ENCODE data around the gene DPP4. TPM values are rescaled to one million over a fixed set of nuclear protein-coding genes. Genes with fewer than 3 reads are reported as not detected.

The DPP4 gene
- total and polyA plus RNA-seq, 2 of the 13 experiments (the other 11 are each of a cell fraction or from before 2014, with no cell fraction given) = 39.4 to 109 TPM

DNA sequence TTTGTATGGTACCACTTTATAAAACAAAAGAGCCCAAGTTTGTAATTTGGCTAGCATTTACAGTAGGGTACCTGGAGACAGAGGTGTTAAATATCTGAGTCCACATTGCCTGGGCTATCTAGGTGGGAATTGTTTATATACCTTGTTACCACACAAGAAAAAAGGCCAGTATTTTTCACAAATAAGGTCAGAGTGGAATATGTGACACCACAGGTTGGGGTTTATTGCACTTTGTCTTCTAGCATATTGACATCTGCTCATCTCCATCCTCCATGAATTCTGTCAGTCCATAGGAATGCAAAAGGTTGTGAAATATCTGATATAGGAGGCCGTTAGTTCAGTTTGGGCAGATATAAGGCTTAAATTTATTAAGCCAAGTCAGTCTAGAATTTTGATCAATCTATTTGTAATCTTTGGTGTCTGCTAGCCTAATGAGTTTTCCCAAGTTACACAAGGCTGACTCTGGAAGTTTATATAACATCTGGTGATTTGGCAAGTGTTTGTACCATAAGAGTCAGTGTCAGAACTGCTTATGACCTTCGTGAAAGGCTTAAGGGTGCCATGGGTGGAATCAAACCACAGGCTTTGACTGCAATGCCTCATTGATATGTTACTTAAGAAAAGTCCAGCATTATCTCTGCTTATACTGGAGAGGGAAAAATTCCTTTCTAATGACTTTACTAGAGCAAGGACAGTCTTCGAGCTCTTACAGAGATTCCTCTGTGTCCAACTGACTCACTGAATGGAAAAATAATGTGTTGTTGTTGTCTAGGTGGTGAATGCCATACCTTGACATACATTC, 11.3 kb upstream of the DPP4 start (continued):
- peak; percentile 77; the same call in 1 of the 2 replicates for TF ChIP-seq KDM1A (CRISPR knock-in tag; IDR thresholded peaks at IDR 0.05)
- no peak for TF ChIP-seq RNF2 (conservative IDR thresholded peaks at IDR 0.05; ENCODE audit: low read depth)
- no peak; the same call in 1 of the 2 replicates for TF ChIP-seq ZNF816 (CRISPR knock-in tag; IDR thresholded peaks at IDR 0.05; ENCODE audit: borderline replicate concordance)
- TF ChIP-seq DNMT1 (CRISPR knock-in tag; IDR thresholded peaks at IDR 0.05) = no peak
- TF ChIP-seq SMC3 (IDR thresholded peaks at IDR 0.05; ENCODE audit: low read length) = no peak
- no peak for TF ChIP-seq ZNF841 (CRISPR knock-in tag; IDR thresholded peaks at IDR 0.05; ENCODE audit: borderline replicate concordance)
- TF ChIP-seq ZNF33B (CRISPR knock-in tag; IDR thresholded peaks at IDR 0.05) = no peak
- no peak for TF ChIP-seq ZNF335 (CRISPR knock-in tag; IDR thresholded peaks at IDR 0.05)
- TF ChIP-seq, protein P1, sequence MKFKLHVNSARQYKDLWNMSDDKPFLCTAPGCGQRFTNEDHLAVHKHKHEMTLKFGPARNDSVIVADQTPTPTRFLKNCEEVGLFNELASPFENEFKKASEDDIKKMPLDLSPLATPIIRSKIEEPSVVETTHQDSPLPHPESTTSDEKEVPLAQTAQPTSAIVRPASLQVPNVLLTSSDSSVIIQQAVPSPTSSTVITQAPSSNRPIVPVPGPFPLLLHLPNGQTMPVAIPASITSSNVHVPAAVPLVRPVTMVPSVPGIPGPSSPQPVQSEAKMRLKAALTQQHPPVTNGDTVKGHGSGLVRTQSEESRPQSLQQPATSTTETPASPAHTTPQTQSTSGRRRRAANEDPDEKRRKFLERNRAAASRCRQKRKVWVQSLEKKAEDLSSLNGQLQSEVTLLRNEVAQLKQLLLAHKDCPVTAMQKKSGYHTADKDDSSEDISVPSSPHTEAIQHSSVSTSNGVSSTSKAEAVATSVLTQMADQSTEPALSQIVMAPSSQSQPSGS (CRISPR knock-in tag; IDR thresholded peaks at IDR 0.05) = peak; percentile 98
- TF ChIP-seq SMARCE1 (IDR thresholded peaks at IDR 0.05; ENCODE audit: borderline replicate concordance) = no peak
- no peak for TF ChIP-seq IKZF1 (IDR thresholded peaks at IDR 0.05)
- TF ChIP-seq ZNF598 (CRISPR knock-in tag; IDR thresholded peaks at IDR 0.05; ENCODE audit: borderline replicate concordance) = no peak
- no peak for TF ChIP-seq PLRG1 (conservative IDR thresholded peaks at IDR 0.05)
- TF ChIP-seq MZF1 (CRISPR knock-in tag; IDR thresholded peaks at IDR 0.05; ENCODE audit: borderline replicate concordance) = no peak
- no peak for TF ChIP-seq SMYD3 (CRISPR knock-in tag; IDR thresholded peaks at IDR 0.05)
- no peak for TF ChIP-seq TAF1 (CRISPR knock-in tag; IDR thresholded peaks at IDR 0.05)
- TF ChIP-seq ZC3H13 (CRISPR knock-in tag; IDR thresholded peaks at IDR 0.05) = no peak
- TF ChIP-seq, protein P2, sequence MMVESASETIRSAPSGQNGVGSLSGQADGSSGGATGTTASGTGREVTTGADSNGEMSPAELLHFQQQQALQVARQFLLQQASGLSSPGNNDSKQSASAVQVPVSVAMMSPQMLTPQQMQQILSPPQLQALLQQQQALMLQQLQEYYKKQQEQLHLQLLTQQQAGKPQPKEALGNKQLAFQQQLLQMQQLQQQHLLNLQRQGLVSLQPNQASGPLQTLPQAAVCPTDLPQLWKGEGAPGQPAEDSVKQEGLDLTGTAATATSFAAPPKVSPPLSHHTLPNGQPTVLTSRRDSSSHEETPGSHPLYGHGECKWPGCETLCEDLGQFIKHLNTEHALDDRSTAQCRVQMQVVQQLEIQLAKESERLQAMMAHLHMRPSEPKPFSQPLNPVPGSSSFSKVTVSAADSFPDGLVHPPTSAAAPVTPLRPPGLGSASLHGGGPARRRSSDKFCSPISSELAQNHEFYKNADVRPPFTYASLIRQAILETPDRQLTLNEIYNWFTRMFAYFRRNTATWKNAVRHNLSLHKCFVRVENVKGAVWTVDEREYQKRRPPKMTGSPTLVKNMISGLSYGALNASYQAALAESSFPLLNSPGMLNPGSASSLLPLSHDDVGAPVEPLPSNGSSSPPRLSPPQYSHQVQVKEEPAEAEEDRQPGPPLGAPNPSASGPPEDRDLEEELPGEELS (CRISPR knock-in tag; IDR thresholded peaks at IDR 0.05) = peak; percentile 63
- TF ChIP-seq JUN (CRISPR knock-in tag; IDR thresholded peaks at IDR 0.05) = peak; percentile 99
- TF ChIP-seq ONECUT2 (CRISPR knock-in tag; IDR thresholded peaks at IDR 0.05) = peak; percentile 50; the same call in 1 of the 2 replicates
- TF ChIP-seq BRD4 (CRISPR knock-in tag; IDR thresholded peaks at IDR 0.05) = no peak
- no peak for TF ChIP-seq GATAD1 (CRISPR knock-in tag; IDR thresholded peaks at IDR 0.05)
- no peak for TF ChIP-seq ZNF720 (CRISPR knock-in tag; IDR thresholded peaks at IDR 0.05)
- TF ChIP-seq, protein P3, sequence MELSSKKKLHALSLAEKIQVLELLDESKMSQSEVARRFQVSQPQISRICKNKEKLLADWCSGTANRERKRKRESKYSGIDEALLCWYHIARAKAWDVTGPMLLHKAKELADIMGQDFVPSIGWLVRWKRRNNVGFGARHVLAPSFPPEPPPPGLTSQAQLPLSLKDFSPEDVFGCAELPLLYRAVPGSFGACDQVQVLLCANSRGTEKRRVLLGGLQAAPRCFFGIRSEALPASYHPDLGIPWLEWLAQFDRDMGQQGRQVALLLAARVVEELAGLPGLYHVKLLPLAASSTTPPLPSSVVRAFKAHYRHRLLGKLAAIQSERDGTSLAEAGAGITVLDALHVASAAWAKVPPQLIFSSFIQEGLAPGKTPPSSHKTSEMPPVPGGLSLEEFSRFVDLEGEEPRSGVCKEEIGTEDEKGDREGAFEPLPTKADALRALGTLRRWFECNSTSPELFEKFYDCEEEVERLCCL (CRISPR knock-in tag; IDR thresholded peaks at IDR 0.05; ENCODE audit: borderline replicate concordance) = no peak
